ENCODE data around the gene ARHGAP28.

The ARHGAP28 gene

GRCh38 chr18:6718267-6718666 is 11.2 kb upstream of the ARHGAP28 start:
- H4K20me1 ChIP-seq, result no peaks in the 10 kb centered on the region
- peaks cover 0 to 8% (median 2%) of the 10 kb centered on the region in 10 experiments; a peak in 5 of 20 replicates for H3K4me1 ChIP-seq
- H3K36me3 ChIP-seq, result no peaks in the 10 kb centered on the region
- H3K4me3 ChIP-seq, result no peak overlapping the region
- no peaks in the 10 kb centered on the region for H3K27me3 ChIP-seq
- H3K9me3 ChIP-seq (replicated peaks in 1 of 11), result no peaks in the 10 kb centered on the region
- no peak overlapping the region for H3K9ac ChIP-seq
- H3K4me2 ChIP-seq, result no peak overlapping the region
- no peak for TF ChIP-seq Cebpa-rat (IDR thresholded peaks at IDR 0.05)
- no peak overlapping the region for H3K27ac ChIP-seq

- Histone ChIP-seq H3K9ac (no peak overlapping the region), H3K4me3 (no peak overlapping the region)
Measured at GRCh38 chr18:6719098-6719846, 10.2 kb upstream of the ARHGAP28 start.

GRCh38 chr18:6719910-6720683 is 9.4 kb upstream of the ARHGAP28 start:
- no peaks in the 10 kb centered on the region for H3K36me3 ChIP-seq
- no peaks in the 10 kb centered on the region for H4K20me1 ChIP-seq
- no peak overlapping the region for H3K4me3 ChIP-seq
- H3K9me3 ChIP-seq (replicated peaks in 1 of 11), result no peaks in the 10 kb centered on the region
- H3K4me1 ChIP-seq, result peaks cover 0 to 8% (median 2%) of the 10 kb centered on the region in 10 experiments; a peak in 5 of 20 replicates
- H3K27me3 ChIP-seq, result no peaks in the 10 kb centered on the region
- TF ChIP-seq Cebpa-rat (IDR thresholded peaks at IDR 0.05), result no peak
- H3K27ac ChIP-seq, result no peak overlapping the region
- peak overlapping the region in 5 of 11 experiments; percentile 0 to 27 (median 26); a peak in 4 of 22 replicates for H3K4me2 ChIP-seq
- H3K9ac ChIP-seq, result no peak overlapping the region

More at GRCh38 chr18:6719098-6719846, 10.2 kb upstream of the ARHGAP28 start:
- Histone ChIP-seq H3K36me3 (no peaks in the 10 kb centered on the region), H3K9me3 (replicated peaks in 1 of 11) (no peaks in the 10 kb centered on the region), H3K27ac (no peak overlapping the region), H3K27me3 (no peaks in the 10 kb centered on the region), H3K4me1 (peaks cover 0 to 8% (median 2%) of the 10 kb centered on the region in 10 experiments; a peak in 5 of 20 replicates), H3K4me2 (no peak overlapping the region), H4K20me1 (no peaks in the 10 kb centered on the region)
- no peak for TF ChIP-seq Cebpa-rat (IDR thresholded peaks at IDR 0.05)

- peaks cover 0 to 8% (median 2%) of the 10 kb centered on the region in 10 experiments; a peak in 5 of 20 replicates for H3K4me1 ChIP-seq
- H3K27me3 ChIP-seq, result no peaks in the 10 kb centered on the region
- no peak overlapping the region for H3K4me2 ChIP-seq
- no peak overlapping the region for H3K27ac ChIP-seq
- no peaks in the 10 kb centered on the region for H4K20me1 ChIP-seq
- no peaks in the 10 kb centered on the region for H3K36me3 ChIP-seq
- no peaks in the 10 kb centered on the region for H3K9me3 ChIP-seq (replicated peaks in 1 of 11)
- TF ChIP-seq Cebpa-rat (IDR thresholded peaks at IDR 0.05), result no peak
- no peak overlapping the region for H3K4me3 ChIP-seq
- H3K9ac ChIP-seq, result no peak overlapping the region
Measured at GRCh38 chr18:6721755-6722154, 7.8 kb upstream of the ARHGAP28 start.

- Histone ChIP-seq H3K27me3 (no peaks in the 10 kb centered on the region), H3K36me3 (no peaks in the 10 kb centered on the region), H3K9ac (no peak overlapping the region), H3K9me3 (replicated peaks in 1 of 11) (no peaks in the 10 kb centered on the region), H4K20me1 (no peaks in the 10 kb centered on the region), H3K27ac (no peak overlapping the region), H3K4me1 (peaks cover 0 to 8% (median 2%) of the 10 kb centered on the region in 10 experiments; a peak in 5 of 20 replicates), H3K4me3 (no peak overlapping the region), H3K4me2 (no peak overlapping the region)
- TF ChIP-seq Cebpa-rat (IDR thresholded peaks at IDR 0.05), result no peak
Measured at GRCh38 chr18:6722690-6723089, 6.8 kb upstream of the ARHGAP28 start.

- no peak overlapping the region for H3K27ac ChIP-seq
- H3K27me3 ChIP-seq, result no peaks in the 10 kb centered on the region
- H3K4me3 ChIP-seq, result no peak overlapping the region
- no peak overlapping the region for H3K4me2 ChIP-seq
- H3K36me3 ChIP-seq, result no peaks in the 10 kb centered on the region
- no peaks in the 10 kb centered on the region for H4K20me1 ChIP-seq
- H3K9ac ChIP-seq, result no peak overlapping the region
- TF ChIP-seq Cebpa-rat (IDR thresholded peaks at IDR 0.05), result no peak
- no peaks in the 10 kb centered on the region for H3K9me3 ChIP-seq (replicated peaks in 1 of 11)
- H3K4me1 ChIP-seq, result peaks cover 0 to 8% (median 2%) of the 10 kb centered on the region in 10 experiments; a peak in 5 of 20 replicates
Measured at GRCh38 chr18:6724331-6724730, 5.2 kb upstream of the ARHGAP28 start.

- Histone ChIP-seq H3K9me3 (replicated peaks in 1 of 11) (peaks cover 0 to 4% (median 0%) of the 10 kb centered on the region in 11 experiments; a peak in 1 of 22 replicates), H3K36me3 (no peaks in the 10 kb centered on the region), H3K27ac (no peak overlapping the region), H3K9ac (no peak overlapping the region), H3K27me3 (peaks cover 0 to 4% (median 0%) of the 10 kb centered on the region in 11 experiments; a peak in 1 of 22 replicates), H4K20me1 (no peaks in the 10 kb centered on the region), H3K4me3 (no peak overlapping the region), H3K4me1 (peaks cover 0 to 6% (median 0%) of the 10 kb centered on the region in 10 experiments; a peak in 1 of 20 replicates), H3K4me2 (no peak overlapping the region)
- TF ChIP-seq Cebpa-rat (IDR thresholded peaks at IDR 0.05), result no peak
Measured at GRCh38 chr18:6728331-6728730, 1.2 kb upstream of the ARHGAP28 start.

- peaks cover 0 to 4% (median 0%) of the 10 kb centered on the region in 11 experiments; a peak in 1 of 22 replicates for H3K9me3 ChIP-seq (replicated peaks in 1 of 11)
- TF ChIP-seq Cebpa-rat (IDR thresholded peaks at IDR 0.05), result no peak
- H3K36me3 ChIP-seq, result no peaks in the 10 kb centered on the region
- peak overlapping the region in 7 of 11 experiments; percentile 58 to 82 (median 73); a peak in 10 of 22 replicates for H3K4me2 ChIP-seq
- H3K4me3 ChIP-seq, result peak overlapping the region in 3 of 10 experiments; percentile 59 to 62 (median 61); a peak in 2 of 20 replicates
- H3K27me3 ChIP-seq, result peaks cover 0 to 4% (median 0%) of the 10 kb centered on the region in 11 experiments; a peak in 1 of 22 replicates
- peaks cover 0 to 6% (median 0%) of the 10 kb centered on the region in 10 experiments; a peak in 1 of 20 replicates for H3K4me1 ChIP-seq
- H4K20me1 ChIP-seq, result no peaks in the 10 kb centered on the region
- no peak overlapping the region for H3K27ac ChIP-seq
- peak overlapping the region in 1 of 11 experiments; percentile 58; a peak in 1 of 22 replicates for H3K9ac ChIP-seq
Measured at GRCh38 chr18:6728809-6729246, 688 bp upstream of the ARHGAP28 start.
